PC-9 (cell line): ENCODE results near the gene GUCD1.

Source experiments
- CTCF ChIP-seq: fragments of 200-600 bp; sonication (generic); conservative IDR thresholded peaks from 2 replicates; pipeline ENCODE4 v1.6.1; 2017; ENCODE audit warnings: mixed run types, antibody characterized with exemption, mild to moderate bottlenecking, moderate library complexity
- EZH2 ChIP-seq: fragments of 200-600 bp; sonication (generic); IDR thresholded peaks from 2 replicates; pipeline ENCODE4 v1.8.0; 2017; ENCODE audit warnings: antibody characterized with exemption, low read depth

- TF ChIP-seq CTCF (no peak), EZH2 (no peak)
Measured at GRCh38 chr22:24518771-24519485, 36.0 kb downstream of the GUCD1 start.
